HG03442 (cell line): Measurements from ENCODE around the gene GABRB2.

Experiments used
- ATAC-seq: cut with Tn5 transposase; IDR thresholded peaks from one replicate; pipeline ENCODE4 v1.9.1; 2021; ENCODE audit warnings: mild to moderate bottlenecking, moderate library complexity; ENCODE audit not compliant: unreplicated experiment

GABRB2 gene

DNA sequence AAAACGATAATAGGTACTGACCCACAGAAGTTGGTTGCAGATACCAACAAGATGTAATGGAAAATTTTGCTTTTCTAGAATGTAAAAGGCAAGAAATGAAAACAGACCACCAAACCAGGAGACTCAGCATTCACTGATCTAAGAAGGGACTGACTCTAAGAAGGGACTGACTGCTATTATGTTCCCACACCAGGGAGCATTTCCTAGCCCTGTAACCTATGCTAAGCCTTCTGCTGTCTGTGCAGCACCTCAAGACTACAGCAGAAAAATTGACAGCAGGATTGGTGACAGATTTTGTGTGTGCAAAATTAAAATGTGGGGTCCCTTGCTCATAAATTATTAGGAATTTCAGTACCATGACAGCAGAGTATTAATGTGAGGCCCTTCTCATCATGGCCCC, 154.8 kb downstream of the GABRB2 start:
- ATAC-seq = no peak

DNA sequence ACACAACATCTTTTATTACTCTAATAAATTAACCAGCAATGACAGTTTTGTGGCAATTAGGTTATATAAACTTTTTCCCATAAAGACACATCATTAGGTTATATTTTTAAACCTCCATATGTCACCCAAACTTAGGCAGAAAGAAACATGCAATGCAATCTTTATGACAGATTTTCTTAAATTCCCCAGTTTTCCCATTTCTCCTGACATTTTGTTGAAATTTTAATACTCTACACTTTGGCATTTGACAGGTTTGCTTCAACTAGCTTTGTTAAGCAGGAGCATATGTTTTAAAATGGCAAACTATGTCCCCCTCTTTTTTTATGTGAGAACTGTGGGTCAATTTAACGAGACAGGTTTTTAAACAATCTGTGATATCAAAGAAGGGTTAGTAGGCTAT, 155.5 kb downstream of the GABRB2 start:
- no peak for ATAC-seq

DNA sequence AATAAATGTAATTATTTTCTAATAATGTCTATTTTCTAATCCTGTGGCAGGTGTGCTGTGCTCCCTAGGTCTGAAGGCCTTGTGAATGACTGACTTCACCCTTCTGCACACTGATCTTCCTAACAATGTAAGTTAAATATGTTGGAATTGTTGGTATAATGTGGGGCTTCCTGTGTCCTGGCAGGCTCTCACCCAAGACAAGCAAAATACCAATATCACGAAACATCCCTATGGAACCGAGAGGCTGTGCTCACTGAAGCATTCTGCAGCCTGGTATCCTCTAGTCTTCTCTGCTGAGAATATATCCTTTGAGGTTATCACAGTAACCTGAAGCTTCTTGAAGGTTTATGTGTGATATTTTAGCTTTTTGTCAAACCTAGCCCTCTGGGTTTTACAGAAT, 159.4 kb downstream of the GABRB2 start:
- ATAC-seq = no peak

DNA sequence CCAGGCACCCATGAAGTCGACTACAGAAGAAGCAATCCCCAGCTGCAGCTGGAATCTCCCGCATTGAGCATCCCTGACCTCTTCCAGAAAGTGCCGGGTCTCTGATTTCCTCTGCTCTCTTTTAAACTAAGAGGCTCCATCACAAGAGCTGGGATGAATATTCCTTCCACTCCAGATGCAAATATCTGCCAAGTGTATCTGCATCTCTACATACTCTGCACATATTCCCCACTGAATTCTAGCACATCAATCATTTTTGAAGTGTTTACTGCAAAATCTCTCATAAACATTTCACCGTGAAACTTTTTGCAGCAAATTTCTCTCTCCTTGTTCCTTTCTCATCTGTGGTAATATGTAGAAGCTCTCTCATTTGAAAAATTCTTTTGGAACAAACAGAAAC, 161.5 kb downstream of the GABRB2 start:
- no peak for ATAC-seq

DNA sequence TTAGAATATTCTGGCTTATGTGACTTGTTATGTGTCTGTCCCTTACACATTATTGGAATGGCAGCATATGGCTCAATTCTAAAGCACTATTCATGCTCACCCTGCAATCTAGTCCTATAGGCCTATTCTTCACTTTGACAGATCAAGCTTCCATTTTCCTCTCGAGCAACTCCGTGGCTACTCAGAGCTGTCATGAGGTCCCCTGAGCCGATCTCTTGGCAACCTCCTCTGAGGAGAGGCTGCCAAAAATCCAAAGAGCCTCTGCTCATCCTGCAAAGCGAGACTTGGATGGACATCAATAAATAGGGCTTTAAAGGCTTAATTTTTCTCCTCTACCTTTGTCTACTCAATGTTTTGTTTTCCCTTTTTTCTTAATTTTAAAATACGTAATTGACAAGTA, 163.8 kb downstream of the GABRB2 start:
- ATAC-seq = no peak

DNA sequence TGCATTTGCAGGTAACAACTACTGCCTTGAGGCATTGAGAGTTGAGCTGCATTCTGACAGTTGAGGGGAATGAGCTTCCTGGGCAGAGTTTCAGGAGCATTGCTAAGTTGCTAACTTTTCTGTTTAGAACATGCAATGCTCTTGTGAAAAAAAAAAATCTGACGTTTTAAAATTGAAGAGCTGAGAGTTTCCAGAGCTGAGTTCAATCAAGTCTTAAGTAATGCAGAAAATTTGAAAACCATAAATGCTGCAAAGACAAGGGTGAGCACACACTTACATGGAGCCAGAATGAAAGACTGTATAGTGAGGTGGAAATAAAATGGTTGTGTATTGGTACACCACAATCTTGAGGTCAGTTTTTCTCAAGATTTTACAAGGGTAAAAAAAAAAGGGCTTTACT, 166.0 kb downstream of the GABRB2 start:
- no peak for ATAC-seq

DNA sequence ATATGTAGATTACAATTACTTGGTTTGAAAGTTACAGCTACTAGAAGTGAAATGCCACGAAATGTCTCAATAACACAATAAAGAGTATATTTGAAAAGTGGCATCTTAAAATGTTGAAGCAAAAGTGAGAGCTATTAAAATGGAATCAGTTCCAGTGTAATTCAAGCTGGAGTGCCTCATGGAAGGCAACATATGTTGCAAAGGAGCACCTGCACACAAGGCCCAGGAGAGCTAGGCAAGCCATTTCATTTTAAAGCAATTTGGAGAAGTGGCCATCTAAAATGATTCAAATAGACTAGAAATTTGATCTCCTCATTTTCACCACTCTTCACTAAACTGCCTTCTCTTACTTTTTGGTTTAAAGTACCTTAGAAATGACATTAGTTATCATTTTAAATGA, 167.8 kb downstream of the GABRB2 start:
- no peak for ATAC-seq

DNA sequence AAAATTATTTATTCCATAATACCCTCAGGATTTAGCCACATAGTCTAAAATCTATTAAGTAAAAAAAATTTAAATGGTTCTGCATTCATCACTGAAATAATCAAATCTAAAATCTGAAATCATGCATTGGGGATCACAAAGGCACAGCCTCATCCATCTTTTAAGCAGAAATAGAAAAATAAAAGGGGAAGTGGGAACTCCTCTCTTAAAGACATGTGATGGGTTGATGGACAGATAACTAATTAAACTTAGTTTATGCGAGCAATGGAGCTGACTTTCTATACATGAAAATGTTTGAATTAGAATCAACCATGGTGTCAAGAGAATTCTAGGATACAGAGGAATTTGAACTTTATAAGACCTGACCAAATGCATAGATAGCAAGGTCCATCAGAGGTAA, 170.5 kb downstream of the GABRB2 start:
- no peak for ATAC-seq

DNA sequence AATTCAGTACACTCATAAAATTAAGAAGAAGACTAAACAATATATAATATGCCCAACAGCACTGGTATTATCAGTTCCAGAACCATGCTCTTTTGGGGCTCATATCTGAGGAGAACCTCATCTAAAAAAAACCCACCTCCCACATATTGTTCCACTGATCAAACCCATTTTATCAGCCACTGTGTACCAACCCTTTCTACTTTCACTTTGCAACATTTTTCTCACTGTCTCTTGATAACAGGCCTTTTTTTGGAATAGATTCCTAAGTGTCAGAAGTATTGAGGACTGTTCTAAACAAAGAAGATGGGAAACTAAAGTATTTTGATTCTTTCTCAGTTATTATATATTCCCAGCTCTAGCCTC, 173.2 kb downstream of the GABRB2 start:
- peak; percentile 36 for ATAC-seq

DNA sequence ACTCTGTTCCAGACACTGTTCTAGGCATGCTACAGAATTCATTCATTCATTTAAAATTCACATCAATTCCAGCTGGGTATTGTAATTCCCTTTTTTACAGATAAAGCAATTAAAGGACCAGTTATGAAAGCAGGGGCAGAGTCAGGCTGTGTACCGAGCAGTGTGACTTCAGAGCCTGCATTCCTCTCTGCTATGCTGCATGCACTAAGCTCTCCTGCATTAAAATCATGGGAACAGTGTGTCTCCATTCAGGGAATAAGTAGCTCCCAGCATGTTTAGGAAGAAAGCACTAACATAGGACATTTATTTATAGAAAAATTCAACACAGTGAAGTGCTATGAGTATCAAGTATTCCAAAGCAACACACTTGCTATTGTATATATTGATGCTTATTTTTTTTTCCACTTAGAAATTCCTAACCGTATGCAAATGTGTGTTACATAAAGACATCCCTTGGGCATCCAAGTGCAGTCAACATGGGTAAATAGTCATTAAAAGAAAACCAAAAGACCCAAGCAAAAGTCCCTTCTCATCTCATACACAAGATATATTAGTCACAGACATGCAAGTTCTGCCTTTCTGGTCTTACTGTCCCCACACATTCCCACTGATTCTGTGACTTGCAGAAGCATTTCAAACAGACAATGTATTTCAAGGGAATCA, 173.7 kb downstream of the GABRB2 start:
- peak; percentile 85 for ATAC-seq

DNA sequence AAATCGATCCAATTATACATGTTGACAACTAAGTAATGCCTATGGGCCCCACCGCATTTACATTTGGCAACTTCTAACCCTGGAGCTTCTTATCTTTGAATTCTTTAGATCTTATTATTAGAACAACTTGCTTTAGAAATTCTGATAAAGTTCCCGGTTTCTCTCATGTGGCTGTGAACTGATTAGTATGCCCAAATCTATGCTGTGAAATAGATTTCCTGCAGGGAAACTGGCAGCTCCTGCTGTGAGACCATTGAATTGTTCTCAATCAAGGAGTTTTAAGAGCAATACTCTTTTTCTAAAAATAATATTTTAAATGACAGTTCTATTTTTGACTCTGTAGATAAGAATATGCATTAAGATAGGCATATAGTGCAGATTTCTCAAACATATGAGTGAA, 177.5 kb downstream of the GABRB2 start:
- no peak for ATAC-seq

DNA sequence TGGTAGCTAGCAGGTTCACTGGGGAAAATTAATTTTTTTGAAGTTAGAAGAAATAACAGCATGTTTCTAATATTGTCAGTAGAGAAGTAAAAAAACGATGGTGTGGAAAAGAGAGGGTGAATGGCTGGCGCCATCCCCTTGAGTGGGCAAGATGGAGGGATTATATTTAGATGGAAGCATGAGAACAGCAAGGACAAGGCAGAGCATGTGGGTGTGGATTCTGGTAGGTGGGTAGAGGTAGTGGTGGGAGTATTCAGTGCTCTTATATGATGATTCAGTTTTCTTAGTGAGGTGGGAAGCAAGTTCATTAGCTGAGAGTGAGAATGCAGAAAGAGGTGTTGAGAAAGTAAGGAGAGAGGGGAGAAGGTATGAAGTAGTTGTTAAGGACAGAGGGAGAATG, 188.1 kb downstream of the GABRB2 start:
- ATAC-seq = no peak

DNA sequence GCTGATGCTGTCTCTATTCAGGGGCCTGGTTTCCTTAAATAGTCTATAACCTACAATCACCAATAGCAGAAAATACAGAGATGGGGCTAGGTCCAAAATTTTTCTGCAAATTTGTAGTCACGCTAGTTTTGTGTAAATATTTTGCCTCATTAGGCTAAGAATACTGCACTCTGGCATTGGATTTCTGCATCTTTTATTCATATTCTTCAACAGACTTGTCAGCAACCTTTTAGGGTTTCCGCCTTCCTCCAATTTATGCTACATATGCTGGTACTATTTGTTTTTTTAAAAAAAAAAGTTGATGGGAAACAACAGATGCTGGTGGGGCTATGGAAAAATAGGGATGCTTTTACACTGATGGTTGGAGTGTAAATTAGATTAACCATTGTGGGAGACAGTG, 202.3 kb downstream of the GABRB2 start:
- ATAC-seq = no peak

DNA sequence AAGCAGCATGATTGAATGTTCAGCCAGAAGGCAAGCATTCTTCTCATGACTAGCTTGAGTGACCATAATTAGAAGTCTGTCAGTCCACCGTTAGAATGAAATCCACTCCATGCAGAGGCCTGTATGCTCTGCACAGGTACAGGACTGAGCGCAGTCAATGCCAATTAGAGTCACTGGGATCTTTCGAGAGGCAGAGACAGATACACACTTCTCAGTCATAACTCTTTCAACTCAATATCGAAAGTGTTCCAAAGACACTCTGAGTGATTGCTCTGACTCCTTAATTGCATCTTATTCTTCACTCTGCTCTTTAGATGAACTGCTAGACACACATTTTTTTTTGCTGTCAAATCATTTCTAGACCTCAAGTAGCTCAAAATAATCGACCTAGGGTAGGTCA, 203.6 kb downstream of the GABRB2 start:
- ATAC-seq = no peak

DNA sequence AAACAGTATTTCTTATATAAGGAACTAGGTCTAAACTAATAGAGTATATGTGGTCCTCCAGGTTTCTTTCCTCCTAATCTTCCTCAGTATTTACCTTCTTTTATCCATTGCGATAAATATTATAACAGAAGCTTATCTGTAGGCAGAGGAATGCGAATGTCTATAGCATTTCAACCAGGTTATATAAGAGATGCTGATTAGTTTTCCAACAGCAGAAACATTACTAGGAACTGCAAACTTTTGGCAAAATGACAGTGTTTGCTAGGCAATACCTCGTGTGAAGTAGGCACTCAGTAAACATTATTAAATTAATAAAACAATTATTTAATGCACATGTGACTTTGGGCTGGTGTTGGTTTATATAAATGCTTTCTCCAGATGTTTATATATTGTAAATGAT, 206.5 kb downstream of the GABRB2 start:
- no peak for ATAC-seq

DNA sequence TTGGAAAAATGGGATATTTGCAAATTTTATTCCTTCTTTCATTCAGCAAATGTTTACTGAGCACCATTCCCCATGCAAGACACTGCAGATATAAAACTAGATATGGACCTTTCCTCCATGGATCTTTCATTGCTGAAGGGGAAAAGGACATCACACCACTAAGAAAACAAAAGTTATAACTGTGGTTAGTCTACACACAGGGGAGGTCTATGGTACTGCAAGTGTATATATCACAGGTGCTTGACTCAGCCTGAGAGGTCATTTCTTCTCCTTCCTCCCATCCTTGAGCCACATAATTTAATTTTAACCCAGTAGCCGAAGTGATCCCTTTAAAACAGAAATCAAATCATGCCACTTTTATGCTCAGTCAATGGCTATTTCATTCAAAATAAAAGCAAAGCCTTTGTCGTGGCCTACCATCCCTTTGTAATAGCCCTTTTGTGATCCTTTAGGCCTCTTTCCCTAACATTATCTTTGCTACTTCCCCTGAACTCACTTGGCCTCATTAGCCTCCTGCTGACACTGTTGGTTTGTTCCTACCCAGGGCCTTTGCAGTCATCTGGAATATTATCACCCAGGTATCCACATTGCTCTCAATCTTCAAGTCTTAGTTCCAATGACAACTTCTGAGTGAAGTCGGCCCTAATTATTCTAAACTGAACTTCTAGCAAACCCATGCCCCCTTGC, 213.2 kb downstream of the GABRB2 start:
- no peak for ATAC-seq

DNA sequence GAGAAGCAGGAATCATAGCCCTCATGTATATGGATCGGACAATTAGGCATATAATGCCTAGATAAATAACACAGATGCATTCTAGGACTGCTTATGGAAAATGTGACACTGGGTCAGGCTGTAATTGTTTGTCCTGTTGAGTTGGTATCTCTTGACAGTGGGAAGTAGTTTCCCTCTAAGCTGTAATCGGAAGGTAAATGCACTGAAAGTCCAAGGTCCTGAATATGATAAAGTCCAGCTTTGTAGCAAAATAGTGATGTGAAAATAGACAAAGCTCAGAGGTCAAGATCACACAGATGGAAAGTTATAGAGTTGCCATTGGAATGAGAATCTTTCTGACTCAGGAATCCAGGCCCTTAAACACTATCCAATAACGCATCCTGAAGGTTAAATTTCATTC, 214.2 kb downstream of the GABRB2 start:
- no peak for ATAC-seq

DNA sequence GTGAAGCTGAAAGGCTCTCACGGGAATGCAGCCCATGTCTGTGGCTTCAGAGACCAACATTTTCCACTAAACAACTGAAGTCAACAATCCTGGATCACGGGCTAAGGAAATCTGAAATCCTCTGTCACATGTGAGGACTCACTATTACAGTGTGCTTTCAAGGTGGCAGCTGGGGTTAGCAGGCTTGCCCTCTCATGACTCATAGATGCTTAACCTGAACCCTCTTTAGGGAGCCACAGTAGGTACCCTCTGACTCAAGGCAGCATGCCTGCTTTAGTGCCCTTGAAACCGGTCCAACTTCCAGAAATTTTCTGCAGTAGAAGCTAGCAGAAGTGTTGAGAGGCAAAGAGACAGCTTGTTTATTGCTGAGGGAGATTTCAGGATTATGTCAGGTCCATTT, 232.5 kb downstream of the GABRB2 start:
- peak; percentile 22 for ATAC-seq

DNA sequence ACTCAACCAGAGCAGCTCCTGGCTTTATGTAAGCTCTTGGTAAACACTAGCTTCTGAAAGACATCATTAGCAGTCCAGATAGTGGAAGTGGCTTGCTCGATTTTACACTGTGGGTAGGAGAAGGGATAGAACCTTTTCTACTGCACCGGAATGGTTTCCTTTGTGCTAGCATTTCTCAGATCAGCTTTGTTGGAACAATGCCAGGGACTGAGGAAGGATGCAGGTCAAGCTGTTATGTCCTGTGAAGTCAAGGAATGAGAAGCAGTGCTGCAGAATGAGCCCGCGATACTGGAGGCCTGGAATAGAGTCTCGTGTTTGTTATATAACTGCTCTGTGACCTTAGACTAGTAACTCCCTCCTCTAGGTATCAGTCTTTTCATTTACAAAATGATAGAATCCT, 233.6 kb downstream of the GABRB2 start:
- ATAC-seq = no peak

DNA sequence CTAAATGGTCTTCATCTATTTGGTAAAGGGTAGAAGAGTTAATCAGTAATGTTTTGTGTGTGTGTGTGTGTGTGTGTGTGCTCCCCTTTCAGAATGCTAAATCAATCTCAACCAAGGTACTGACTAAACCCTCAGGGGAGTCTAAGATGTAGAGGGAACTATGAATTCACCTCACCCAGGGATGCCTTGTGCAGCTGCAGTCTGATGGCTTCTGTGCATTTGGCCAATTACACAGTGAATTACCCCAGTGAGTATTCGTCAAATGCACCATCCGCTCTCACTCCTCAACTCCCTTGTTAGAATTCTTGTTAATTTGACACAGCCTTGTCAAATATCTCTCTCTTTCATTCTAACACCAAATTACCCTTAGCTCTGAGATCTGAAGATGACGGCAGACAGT, 234.6 kb downstream of the GABRB2 start:
- peak; percentile 21 for ATAC-seq

DNA sequence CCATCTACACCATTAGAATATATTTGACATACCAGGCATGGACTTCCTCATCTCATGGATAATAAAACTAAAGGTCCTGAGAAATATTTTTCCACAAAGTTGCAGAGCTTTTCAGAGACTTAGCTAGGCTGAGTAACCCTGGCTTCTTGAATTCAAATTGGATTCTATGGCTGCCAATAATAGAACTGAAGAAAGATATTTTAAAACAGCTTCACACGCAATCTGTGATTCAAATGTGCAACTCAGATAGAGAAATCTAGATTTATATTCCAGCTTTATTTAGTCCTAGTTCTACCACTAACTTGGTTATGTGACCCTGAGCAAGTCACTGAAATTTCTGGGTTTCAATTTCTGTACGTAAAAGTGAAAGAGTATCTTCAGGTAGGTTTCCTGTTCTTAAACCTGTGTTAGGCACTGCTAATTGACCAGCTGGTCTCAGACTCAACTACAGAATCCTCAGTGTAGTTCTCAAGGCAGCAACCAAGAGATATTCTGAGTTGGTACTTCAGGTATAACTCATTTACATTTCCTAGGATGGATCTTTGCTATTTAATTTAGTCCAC, 235.3 kb downstream of the GABRB2 start:
- ATAC-seq = peak; percentile 89

DNA sequence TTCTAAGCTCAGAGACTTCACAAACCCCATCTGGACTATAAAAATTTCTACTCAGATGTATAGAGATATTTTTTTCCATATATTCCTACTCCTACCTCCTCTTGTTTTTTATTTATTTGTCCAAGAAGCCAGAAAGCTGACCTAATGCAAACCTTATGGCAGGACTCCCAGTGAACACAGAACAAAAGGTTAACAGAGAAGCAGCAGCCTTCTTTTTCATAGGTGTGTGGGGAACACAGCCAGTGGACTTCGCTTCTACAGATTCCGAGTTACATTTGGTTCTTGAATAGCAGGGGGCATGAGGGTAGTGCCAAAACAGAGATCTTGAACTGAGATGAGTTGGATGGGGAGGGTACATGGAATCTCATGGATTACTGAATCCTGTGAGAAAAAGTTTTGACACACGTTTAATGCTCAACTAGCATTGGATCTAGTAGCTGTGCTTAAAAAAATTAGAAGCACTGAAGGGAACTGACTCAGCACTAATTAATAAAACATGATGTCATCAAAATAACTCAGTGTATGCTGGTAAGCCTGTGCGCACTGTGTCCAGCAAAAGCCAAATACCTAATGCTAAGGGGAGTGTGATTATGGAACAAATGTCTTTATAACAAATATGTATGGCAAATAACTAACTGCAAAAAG, 240.1 kb downstream of the GABRB2 start:
- ATAC-seq = no peak
